Muscle layer of duodenum (tissue), 2 donors: ENCODE data around the gene COL23A1.

ENCODE experiments used
- H3K27ac ChIP-seq: one replicate; pipeline ENCODE4 v1.7.0; 2013; ENCODE audit warnings: mild to moderate bottlenecking, low read length
- H3K27me3 ChIP-seq: one replicate; pipeline ENCODE4 v1.7.0; 2013; ENCODE audit warnings: low read depth, mild to moderate bottlenecking, control low read depth, low read length
- H3K36me3 ChIP-seq, 2 donors: one replicate each; pipeline ENCODE4 v1.7.0; 2013; ENCODE audit warnings: low read length in 2 of 2, control low read depth in 1 of 2, mild to moderate bottlenecking in 1 of 2; ENCODE audit not compliant: insufficient read depth in 2 of 2, control insufficient read depth in 1 of 2
- H3K4me1 ChIP-seq, 2 donors: one replicate each; pipeline ENCODE4 v1.7.0; 2013; ENCODE audit warnings: low read length in 2 of 2, mild to moderate bottlenecking in 2 of 2, control low read depth in 1 of 2, moderate library complexity in 1 of 2; ENCODE audit not compliant: insufficient read depth in 2 of 2, control insufficient read depth in 1 of 2
- H3K4me3 ChIP-seq, 2 donors: one replicate each; pipeline ENCODE4 v1.7.0; 2013; ENCODE audit warnings: low read length in 2 of 2, low read depth in 1 of 2, mild to moderate bottlenecking in 1 of 2
- H3K9me3 ChIP-seq, 2 donors: one replicate each; pipeline ENCODE4 v1.7.0; 2013; ENCODE audit warnings: low read length in 2 of 2, control low read depth in 1 of 2, mild to moderate bottlenecking in 1 of 2; ENCODE audit not compliant: control insufficient read depth in 1 of 2
- donor health status: healthy.

COL23A1 gene

GRCh38 chr5:178429156-178429468 is 161.1 kb downstream of the COL23A1 start:
- Histone ChIP-seq H3K4me1 (no peaks in the 10 kb centered on the region), H3K4me3 (no peak overlapping the region), H3K9me3 (peaks cover 0 to 7% of the 10 kb centered on the region in 2 donors), H3K27me3 (no peaks in the 10 kb centered on the region), H3K36me3 (no peaks in the 10 kb centered on the region), H3K27ac (no peak overlapping the region)

DNA sequence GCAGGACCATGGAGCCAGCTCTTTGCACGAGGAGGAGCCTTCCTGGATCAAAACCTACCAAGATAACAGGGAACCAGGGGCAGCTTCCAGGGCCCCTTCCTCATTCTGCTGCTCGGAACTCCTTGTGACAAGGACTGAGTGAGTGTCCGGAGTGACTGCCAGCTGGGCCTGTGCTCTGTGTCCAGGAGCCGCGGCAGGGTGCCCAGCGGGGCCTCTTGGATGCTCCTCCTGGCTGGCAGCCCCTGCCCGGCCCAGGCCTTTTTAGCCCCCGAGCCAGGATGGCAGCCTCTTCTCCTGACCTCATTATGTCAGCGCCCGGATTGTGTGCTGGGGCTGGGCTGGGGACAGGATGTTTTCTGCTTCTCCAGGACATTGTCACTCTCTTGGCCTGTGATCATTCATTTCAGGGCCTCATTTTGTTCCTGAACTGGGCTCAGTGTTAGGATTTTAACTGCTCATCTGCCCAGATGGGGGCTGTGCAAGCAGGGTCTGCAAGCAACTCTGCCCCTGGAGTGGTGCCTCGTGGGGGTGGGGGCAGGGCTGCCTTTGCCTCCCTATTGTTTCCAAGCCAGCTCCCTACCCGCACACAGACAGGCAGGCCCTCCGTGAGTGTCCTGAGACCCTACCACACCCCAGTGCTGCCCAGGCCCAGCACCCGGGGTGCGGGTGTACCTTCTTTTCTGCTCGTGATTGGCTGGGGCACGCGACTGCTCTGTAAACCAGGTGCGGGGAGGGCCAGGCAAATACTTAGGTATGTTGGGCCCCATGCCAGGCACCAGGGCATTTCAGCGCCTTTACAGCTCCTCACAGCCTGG is 161.6 kb downstream of the COL23A1 start:
- no peak overlapping the region for H3K27ac ChIP-seq
- no peak overlapping the region for H3K4me3 ChIP-seq
- H3K36me3 ChIP-seq = no peaks in the 10 kb centered on the region
- H3K27me3 ChIP-seq = no peaks in the 10 kb centered on the region
- H3K9me3 ChIP-seq = peaks cover 0 to 7% of the 10 kb centered on the region in 2 donors
- H3K4me1 ChIP-seq = no peaks in the 10 kb centered on the region

GRCh38 chr5:178427576-178428197 is 162.5 kb downstream of the COL23A1 start:
- H3K4me1 ChIP-seq = no peaks in the 10 kb centered on the region
- peaks cover 0 to 7% of the 10 kb centered on the region in 2 donors for H3K9me3 ChIP-seq
- H3K4me3 ChIP-seq = no peak overlapping the region
- no peak overlapping the region for H3K27ac ChIP-seq
- H3K36me3 ChIP-seq = no peaks in the 10 kb centered on the region
- no peaks in the 10 kb centered on the region for H3K27me3 ChIP-seq

DNA sequence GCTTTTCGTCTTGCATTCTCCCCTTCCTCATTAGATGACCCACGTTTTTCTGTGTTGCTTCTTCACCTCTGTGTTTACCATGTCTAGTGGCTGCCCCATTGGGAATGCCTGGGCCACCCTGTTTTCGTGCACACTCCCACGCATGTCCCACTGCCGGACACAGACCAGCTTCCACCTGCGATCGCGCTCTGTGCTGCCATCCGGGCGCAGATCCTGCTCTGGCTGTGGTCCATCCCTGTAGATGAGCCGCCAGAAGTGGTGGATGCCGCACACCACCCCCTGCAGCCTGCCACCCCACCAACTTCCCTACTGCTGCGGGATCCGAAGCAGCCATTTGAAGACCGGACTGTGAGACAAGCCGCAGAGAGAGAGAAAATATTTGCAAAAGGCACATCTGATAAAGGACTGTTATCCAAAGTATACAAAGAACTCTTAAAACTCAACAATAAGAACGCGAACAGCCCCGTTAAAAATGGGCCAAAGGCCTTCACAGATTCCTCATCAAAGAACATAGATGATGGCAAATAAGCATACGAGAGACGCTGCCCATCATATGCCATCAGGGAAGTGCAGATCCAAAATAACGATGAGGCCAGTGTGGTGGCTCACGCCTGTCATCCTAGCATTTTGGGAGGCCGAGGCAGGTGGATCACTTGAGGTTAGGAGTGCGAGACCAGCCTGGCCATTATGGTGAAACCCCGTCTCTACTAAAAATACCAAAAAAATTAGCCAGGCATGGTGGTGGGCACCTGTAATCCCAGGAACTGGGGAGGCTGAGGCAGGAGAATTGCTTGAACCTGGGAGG is 163.7 kb downstream of the COL23A1 start:
- Histone ChIP-seq H3K27me3 (no peaks in the 10 kb centered on the region), H3K4me3 (no peak overlapping the region), H3K27ac (no peak overlapping the region), H3K36me3 (no peaks in the 10 kb centered on the region), H3K4me1 (no peaks in the 10 kb centered on the region), H3K9me3 (peaks cover 0 to 1% of the 10 kb centered on the region in 2 donors)

DNA sequence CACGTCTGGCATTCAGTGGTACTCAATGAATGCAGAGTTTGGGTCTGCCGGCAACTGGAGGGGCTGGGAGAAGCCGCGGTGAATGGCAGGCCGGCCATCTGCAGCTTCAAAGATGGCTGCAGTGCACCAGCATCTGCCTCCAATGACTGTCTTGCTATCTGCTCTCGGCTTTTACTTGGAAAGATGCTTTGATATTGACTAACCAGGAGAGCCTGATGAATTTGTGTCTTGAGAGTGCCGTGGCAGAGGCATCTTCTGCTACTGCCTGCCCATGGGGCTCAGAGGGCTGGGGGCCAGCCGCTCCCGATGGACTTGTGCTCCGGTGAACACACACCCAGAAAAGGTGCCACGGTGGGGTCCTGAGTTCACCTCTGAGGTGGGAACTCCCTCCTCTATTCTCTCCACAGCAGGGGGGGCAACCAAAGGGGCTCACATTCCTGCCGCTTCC is 164.5 kb downstream of the COL23A1 start:
- Histone ChIP-seq H3K4me3 (no peak overlapping the region), H3K36me3 (no peaks in the 10 kb centered on the region), H3K27ac (no peak overlapping the region), H3K9me3 (no peaks in the 10 kb centered on the region), H3K27me3 (no peaks in the 10 kb centered on the region), H3K4me1 (no peaks in the 10 kb centered on the region)

DNA sequence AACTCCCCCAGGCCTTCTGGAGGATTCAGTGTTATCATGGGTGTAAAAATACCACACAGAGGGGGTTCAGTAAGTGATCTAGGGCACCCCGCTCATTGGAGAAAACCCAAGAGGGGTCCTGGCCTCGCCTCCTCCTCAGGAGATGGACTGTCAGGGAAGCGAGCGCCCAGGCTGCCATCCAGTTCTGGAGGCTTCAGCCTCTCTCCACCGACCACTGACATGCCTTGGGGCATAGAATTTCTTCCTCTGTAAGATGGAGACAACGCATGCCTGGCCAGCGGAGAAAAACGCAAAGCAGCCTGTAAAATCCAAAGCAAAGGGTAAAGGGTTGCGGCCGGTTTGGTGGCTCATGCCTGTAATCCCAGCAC is 165.4 kb downstream of the COL23A1 start:
- no peaks in the 10 kb centered on the region for H3K27me3 ChIP-seq
- no peaks in the 10 kb centered on the region for H3K36me3 ChIP-seq
- H3K4me1 ChIP-seq = no peaks in the 10 kb centered on the region
- no peak overlapping the region for H3K27ac ChIP-seq
- no peaks in the 10 kb centered on the region for H3K9me3 ChIP-seq
- H3K4me3 ChIP-seq = no peak overlapping the region

GRCh38 chr5:178423901-178424809 is 166.0 kb downstream of the COL23A1 start:
- H3K27ac ChIP-seq = no peak overlapping the region
- H3K4me1 ChIP-seq = no peaks in the 10 kb centered on the region
- H3K4me3 ChIP-seq = no peak overlapping the region
- H3K9me3 ChIP-seq = no peaks in the 10 kb centered on the region
- H3K27me3 ChIP-seq = no peaks in the 10 kb centered on the region
- H3K36me3 ChIP-seq = no peaks in the 10 kb centered on the region

DNA sequence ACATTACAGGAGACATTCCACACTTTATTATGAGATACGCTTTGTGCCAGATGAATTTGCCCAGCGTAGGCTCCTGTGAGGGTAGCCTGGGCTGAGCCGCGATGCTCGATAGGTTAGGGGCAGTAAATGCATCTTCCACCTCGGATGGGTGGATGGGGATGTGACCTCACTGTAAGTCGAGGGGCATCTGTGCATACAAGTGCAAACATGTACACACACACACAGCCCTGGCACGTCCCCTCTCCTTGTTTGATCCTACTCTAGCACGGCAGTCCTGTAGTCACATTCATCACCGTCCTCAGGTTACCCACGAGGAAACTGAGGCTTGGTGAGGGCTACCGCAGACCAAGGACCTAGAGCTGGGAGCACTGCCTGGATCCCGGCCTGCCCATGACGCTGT is 166.8 kb downstream of the COL23A1 start:
- H3K4me1 ChIP-seq = no peaks in the 10 kb centered on the region
- H3K4me3 ChIP-seq = no peak overlapping the region
- H3K27ac ChIP-seq = no peak overlapping the region
- no peaks in the 10 kb centered on the region for H3K36me3 ChIP-seq
- H3K9me3 ChIP-seq = no peaks in the 10 kb centered on the region
- H3K27me3 ChIP-seq = no peaks in the 10 kb centered on the region

GRCh38 chr5:178422400-178422775 is 167.8 kb downstream of the COL23A1 start:
- Histone ChIP-seq H3K27ac (no peak overlapping the region), H3K36me3 (no peaks in the 10 kb centered on the region), H3K9me3 (no peaks in the 10 kb centered on the region), H3K4me1 (no peaks in the 10 kb centered on the region), H3K27me3 (no peaks in the 10 kb centered on the region), H3K4me3 (no peak overlapping the region)

- H3K9me3 ChIP-seq = no peaks in the 10 kb centered on the region
- H3K4me1 ChIP-seq = no peaks in the 10 kb centered on the region
- no peaks in the 10 kb centered on the region for H3K36me3 ChIP-seq
- H3K4me3 ChIP-seq = no peak overlapping the region
- no peak overlapping the region for H3K27ac ChIP-seq
- no peaks in the 10 kb centered on the region for H3K27me3 ChIP-seq
These were observed 168.3 kb downstream of the COL23A1 start for GRCh38 chr5:178421699-178422399.
